ENCODE measurements around the gene COL25A1.

COL25A1 gene

GRCh38 chr4:108839333-108839732 lies 463.1 kb downstream of the COL25A1 start:
- DNase-seq, result no peak

GRCh38 chr4:108838451-108838850 lies 464.0 kb downstream of the COL25A1 start:
- no peak for DNase-seq

- peak in 1 of 2 experiments; percentile 22 for DNase-seq
These were observed 467.5 kb downstream of the COL25A1 start for GRCh38 chr4:108834835-108835384.

GRCh38 chr4:108834166-108834834 lies 468.2 kb downstream of the COL25A1 start:
- no peak for DNase-seq

- no peak for DNase-seq
These were observed 469.4 kb downstream of the COL25A1 start for GRCh38 chr4:108833046-108833445.

GRCh38 chr4:108831886-108832285 lies 470.6 kb downstream of the COL25A1 start:
- DNase-seq, result no peak

GRCh38 chr4:108831291-108831690 lies 471.2 kb downstream of the COL25A1 start:
- DNase-seq, result no peak

- peak; percentile 82 to 90 for DNase-seq
These were observed 471.8 kb downstream of the COL25A1 start for GRCh38 chr4:108830509-108831244.

- DNase-seq, result no peak
These were observed 472.4 kb downstream of the COL25A1 start for GRCh38 chr4:108829966-108830492.

GRCh38 chr4:108828620-108829019 lies 473.8 kb downstream of the COL25A1 start:
- DNase-seq, result peak in 1 of 2 experiments; percentile 1

GRCh38 chr4:108825737-108826136 lies 476.7 kb downstream of the COL25A1 start:
- DNase-seq, result no peak

GRCh38 chr4:108821351-108821930 lies 481.0 kb downstream of the COL25A1 start:
- DNase-seq, result no peak

GRCh38 chr4:108820492-108821350 lies 481.7 kb downstream of the COL25A1 start:
- DNase-seq, result no peak

- no peak for DNase-seq
These were observed 488.1 kb downstream of the COL25A1 start for GRCh38 chr4:108814326-108814725.

GRCh38 chr4:108813261-108813660 lies 489.2 kb downstream of the COL25A1 start:
- DNase-seq, result no peak

GRCh38 chr4:108811486-108811885 lies 491.0 kb downstream of the COL25A1 start:
- DNase-seq, result no peak

GRCh38 chr4:108810087-108810486 lies 492.4 kb downstream of the COL25A1 start:
- no peak for DNase-seq

- DNase-seq, result no peak
These were observed 497.7 kb downstream of the COL25A1 start for GRCh38 chr4:108804648-108805273.

GRCh38 chr4:108799306-108799705 lies 503.2 kb downstream of the COL25A1 start:
- no peak for DNase-seq

GRCh38 chr4:108796173-108796572 lies 506.3 kb downstream of the COL25A1 start:
- DNase-seq, result no peak

GRCh38 chr4:108795733-108796132 lies 506.7 kb downstream of the COL25A1 start:
- no peak for DNase-seq

GRCh38 chr4:108794136-108794535 lies 508.3 kb downstream of the COL25A1 start:
- no peak for DNase-seq
